Progenitor cell of endocrine pancreas (in vitro differentiated cells): Measurements from ENCODE around the gene SMKR1. TPM values are rescaled to one million over a fixed set of nuclear protein-coding genes. Genes with fewer than 3 reads are reported as not detected.
"Not testable (repeated sequence)": the region's sequence is repeated elsewhere in the genome, so short reads cannot be mapped to it uniquely, and the experiment has no call there.

Experiments
- DNase-seq: peaks from one replicate; pipeline ENCODE4 v3.0.0; 2021; ENCODE audit warnings: low spot score; ENCODE audit not compliant: unreplicated experiment
- H3K27ac Mint-ChIP-seq: 2 replicates; pipeline ENCODE4 v1.8.0; 2021; ENCODE audit warnings: mild to moderate bottlenecking, moderate library complexity, mixed read lengths
- H3K27me3 Mint-ChIP-seq: 2 replicates; pipeline ENCODE4 v1.8.0; 2021; ENCODE audit warnings: mixed read lengths
- H3K36me3 Mint-ChIP-seq: 2 replicates; pipeline ENCODE4 v1.8.0; 2022; ENCODE audit warnings: mixed read lengths; ENCODE audit not compliant: insufficient read depth
- H3K4me1 Mint-ChIP-seq: 2 replicates; pipeline ENCODE4 v1.8.0; 2021; ENCODE audit warnings: low read depth, mixed read lengths
- H3K4me3 Mint-ChIP-seq: 2 replicates; pipeline ENCODE4 v1.8.0; 2021; ENCODE audit warnings: low read depth, mild to moderate bottlenecking, moderate library complexity, mixed read lengths
- H3K9me3 Mint-ChIP-seq: 2 replicates; pipeline ENCODE4 v1.8.0; 2021; ENCODE audit warnings: low read depth, mixed read lengths
- total RNA-seq: library from RNA; stranded (reverse); gene quantifications from 2 replicates; pipeline ENCODE4 v1.2.1, GENCODE V29; 2021
- TF ChIP-seq, protein P1 (sequence below): fragments of 200-600 bp; sonication (generic); IDR thresholded peaks from one replicate; pipeline ENCODE4 v1.5.0; 2021; ENCODE audit warnings: antibody characterized with exemption, mild to moderate bottlenecking; ENCODE audit not compliant: unreplicated experiment

SMKR1 gene
- total RNA-seq, 1 donor from 2014 or later: 2.3 TPM

DNA sequence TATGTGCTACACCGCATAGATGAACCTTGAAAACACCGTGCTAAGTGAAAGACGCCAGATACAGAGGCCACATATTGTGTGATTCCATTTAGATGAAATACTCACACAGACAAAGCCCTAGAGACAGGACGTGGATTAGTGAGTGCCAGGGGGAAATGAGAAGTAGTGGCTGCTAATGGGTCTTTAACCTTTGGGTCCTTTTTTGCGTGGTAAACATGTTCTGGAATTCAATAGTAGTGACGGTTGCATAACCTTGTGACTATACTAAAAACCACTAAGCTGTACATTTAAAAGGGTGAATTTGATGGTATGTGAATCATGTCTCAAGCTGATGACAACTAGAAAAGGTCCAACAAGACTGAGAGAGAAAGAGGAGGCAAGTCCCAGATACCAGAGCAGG lies 15.6 kb downstream of the SMKR1 start:
- TF ChIP-seq, protein P1, sequence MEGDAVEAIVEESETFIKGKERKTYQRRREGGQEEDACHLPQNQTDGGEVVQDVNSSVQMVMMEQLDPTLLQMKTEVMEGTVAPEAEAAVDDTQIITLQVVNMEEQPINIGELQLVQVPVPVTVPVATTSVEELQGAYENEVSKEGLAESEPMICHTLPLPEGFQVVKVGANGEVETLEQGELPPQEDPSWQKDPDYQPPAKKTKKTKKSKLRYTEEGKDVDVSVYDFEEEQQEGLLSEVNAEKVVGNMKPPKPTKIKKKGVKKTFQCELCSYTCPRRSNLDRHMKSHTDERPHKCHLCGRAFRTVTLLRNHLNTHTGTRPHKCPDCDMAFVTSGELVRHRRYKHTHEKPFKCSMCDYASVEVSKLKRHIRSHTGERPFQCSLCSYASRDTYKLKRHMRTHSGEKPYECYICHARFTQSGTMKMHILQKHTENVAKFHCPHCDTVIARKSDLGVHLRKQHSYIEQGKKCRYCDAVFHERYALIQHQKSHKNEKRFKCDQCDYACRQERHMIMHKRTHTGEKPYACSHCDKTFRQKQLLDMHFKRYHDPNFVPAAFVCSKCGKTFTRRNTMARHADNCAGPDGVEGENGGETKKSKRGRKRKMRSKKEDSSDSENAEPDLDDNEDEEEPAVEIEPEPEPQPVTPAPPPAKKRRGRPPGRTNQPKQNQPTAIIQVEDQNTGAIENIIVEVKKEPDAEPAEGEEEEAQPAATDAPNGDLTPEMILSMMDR: no peak
- H3K36me3 Mint-ChIP-seq: no peaks in the 10 kb centered on the region
- H3K27me3 Mint-ChIP-seq: peaks cover 29% of the 10 kb centered on the region
- no peaks in the 10 kb centered on the region for H3K9me3 Mint-ChIP-seq
- no peak overlapping the region for H3K4me3 Mint-ChIP-seq
- no peak overlapping the region for H3K27ac Mint-ChIP-seq
- no peak for DNase-seq
- no peaks in the 10 kb centered on the region for H3K4me1 Mint-ChIP-seq

DNA sequence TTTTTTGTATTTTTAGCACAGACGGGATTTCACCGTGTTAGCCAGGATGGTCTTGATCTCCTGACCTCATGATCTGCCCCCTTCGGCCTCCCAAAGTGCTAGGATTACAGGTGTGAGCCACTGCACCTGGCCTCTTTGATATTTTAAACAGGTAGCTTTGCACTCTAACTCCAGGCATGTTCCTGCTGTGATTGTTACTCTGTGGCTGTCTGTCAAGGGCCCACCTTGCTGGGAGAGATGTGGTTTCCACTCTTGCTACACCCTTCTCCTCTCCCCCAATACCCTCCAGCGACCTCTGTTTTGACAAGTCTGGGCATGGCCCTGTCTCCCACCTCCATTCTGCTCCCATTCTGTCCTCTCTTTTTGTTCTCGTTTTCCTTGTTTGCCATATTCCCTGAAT lies 17.1 kb downstream of the SMKR1 start:
- Mint-ChIP-seq H3K36me3 (no peaks in the 10 kb centered on the region), H3K27me3 (peaks cover 34% of the 10 kb centered on the region), H3K27ac (no peak overlapping the region), H3K4me1 (no peaks in the 10 kb centered on the region), H3K4me3 (no peak overlapping the region), H3K9me3 (no peaks in the 10 kb centered on the region)
- TF ChIP-seq, protein P1: no peak
- no peak for DNase-seq

DNA sequence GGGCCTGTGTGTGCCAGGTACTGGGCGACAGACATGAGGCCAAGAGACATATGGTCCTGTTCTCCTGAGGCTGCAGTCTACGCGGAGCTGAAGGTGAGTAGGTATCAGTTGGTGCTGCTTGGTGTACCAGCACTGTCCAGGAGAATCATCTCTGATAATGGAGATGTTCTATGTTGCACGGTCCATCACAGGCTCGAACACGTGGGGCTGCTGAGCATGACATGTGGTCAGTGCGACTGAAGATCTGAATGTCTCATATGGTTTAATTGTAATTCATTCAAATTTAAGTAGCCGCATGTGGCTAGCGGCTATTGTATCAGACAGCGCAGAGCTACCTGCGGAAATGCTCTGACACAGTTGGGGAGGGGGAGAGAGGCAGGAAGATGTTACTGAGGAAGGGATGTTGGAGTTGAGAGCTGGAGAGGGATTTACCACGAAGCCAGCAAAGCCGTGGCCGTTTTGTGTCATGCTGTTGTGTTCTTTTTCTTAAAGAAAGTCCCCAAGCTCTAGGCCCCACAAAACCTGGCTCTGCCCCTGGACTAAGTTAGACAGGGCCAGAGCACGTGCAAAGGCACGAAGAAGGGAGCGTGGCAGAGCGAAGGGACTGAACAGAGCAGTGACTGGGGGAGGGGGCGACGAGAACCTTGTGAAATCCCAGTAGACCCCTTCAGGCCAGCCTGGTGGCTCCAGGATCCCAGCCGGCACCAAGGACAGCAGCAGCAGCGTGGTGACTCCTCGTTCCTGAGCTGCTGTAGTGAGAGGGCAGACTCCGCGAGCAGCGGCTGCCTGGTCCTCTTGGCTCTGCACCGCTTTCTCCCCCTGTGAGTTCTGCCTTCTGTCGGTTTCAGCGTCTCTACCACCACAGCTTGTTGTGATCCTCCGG lies 20.0 kb downstream of the SMKR1 start:
- Mint-ChIP-seq H3K36me3 (no peaks in the 10 kb centered on the region), H3K4me3 (no peak overlapping the region), H3K27ac (no peak overlapping the region), H3K27me3 (peaks cover 43% of the 10 kb centered on the region), H3K9me3 (no peaks in the 10 kb centered on the region), H3K4me1 (no peaks in the 10 kb centered on the region)
- TF ChIP-seq, protein P1: no peak
- peak; percentile 31 for DNase-seq

DNA sequence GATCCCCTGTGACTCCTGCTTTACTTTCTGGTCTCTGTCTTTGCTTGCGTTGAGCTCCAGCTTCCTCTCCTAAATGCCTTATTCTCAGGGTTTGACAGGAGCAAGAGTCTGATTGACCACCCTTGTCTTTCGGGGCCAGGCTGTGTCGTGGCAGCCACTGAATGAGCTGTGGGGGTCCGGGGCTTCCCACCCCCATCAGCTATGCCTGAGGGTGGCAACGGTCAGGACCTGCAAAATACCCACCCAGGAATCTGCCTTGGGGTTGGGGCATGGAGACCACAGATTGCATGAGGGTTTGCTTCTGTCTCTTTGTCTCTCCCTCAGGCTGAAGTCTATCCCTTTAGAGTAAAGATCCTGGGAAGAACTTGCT lies 20.6 kb downstream of the SMKR1 start:
- Mint-ChIP-seq H3K27me3 (peaks cover 40% of the 10 kb centered on the region), H3K4me1 (no peaks in the 10 kb centered on the region), H3K9me3 (no peaks in the 10 kb centered on the region), H3K27ac (no peak overlapping the region), H3K36me3 (no peaks in the 10 kb centered on the region), H3K4me3 (no peak overlapping the region)
- TF ChIP-seq, protein P1: no peak
- DNase-seq: no peak

DNA sequence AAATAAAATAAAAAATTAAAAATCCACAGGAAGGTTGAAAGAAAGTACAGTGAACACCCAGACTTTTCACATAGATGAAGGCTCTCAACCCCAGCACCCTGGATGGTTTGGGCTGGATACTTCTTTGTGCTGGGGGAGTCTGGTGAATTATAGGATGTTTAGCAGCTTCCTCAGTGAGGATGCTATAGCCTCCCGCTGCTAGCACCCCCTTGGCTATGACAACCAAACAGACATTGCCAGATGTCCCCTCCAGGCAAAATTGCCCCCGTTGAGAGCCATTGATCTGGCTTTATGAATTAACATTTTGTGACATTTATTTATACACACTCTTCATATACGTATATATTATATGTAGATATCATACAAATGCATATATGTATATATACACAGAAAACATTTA lies 21.6 kb downstream of the SMKR1 start:
- Mint-ChIP-seq H3K4me3 (no peak overlapping the region), H3K36me3 (no peaks in the 10 kb centered on the region), H3K27me3 (peaks cover 38% of the 10 kb centered on the region), H3K9me3 (no peaks in the 10 kb centered on the region), H3K27ac (no peak overlapping the region), H3K4me1 (no peaks in the 10 kb centered on the region)
- TF ChIP-seq, protein P1: no peak
- no peak for DNase-seq

DNA sequence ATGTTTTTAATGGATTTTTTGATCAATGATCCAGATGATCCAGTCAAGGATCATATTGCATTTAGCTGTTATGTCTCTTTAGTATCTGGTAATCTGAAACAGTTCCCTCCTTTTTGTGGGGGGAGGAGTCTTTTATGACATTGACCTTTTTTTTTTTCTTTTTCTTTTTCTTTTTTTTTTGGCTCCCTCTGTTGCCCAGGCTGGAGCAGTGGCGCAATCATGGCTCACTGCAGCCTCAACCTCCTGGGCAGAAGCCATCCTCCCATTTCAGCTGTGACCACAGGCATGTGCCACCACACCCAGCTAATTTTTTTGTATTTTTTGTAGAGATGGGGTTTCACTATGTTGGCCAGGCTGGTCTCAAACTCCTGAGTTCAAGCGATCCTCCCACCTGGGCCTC lies 22.1 kb downstream of the SMKR1 start:
- not testable (repeated sequence) for H3K4me1 Mint-ChIP-seq, H3K36me3 Mint-ChIP-seq, H3K9me3 Mint-ChIP-seq, DNase-seq, H3K27ac Mint-ChIP-seq, H3K4me3 Mint-ChIP-seq
- H3K27me3 Mint-ChIP-seq: peaks cover 38% of the 10 kb centered on the region
